HEK293 (cell line): ENCODE data around the gene ZNF771.

ENCODE experiments used
- CTCF ChIA-PET: fragments of 350-600 bp; formaldehyde crosslinking; extraction: SDS; loops from one replicate; lab custom pipeline; 2021; ENCODE audit warnings: antibody characterized with exemption; lab: Yijun Ruan, JAX
- POLR2A ChIA-PET: fragments of 300-600 bp; formaldehyde crosslinking; extraction: SDS; loops from one replicate; lab custom pipeline; 2020; ENCODE audit warnings: antibody characterized with exemption, inconsistent platforms; lab: Yijun Ruan, JAX
- H3K27ac ChIP-seq: fragments of 200-500 bp; sonication (Bioruptor generic); 2 replicates; pipeline ENCODE4 v1.5.1; 2014; ENCODE audit warnings: low read depth, low read length, control low read depth, inconsistent platforms; ENCODE audit errors: extremely low read depth
- H3K36me3 ChIP-seq, 2 experiments: fragments of 200-500 bp in 1 of 2; sonication (Bioruptor generic) in 1 of 2; 1 replicate in 1 of 2; 2 replicates in 1 of 2; pipeline ENCODE4 v1.5.1; 2014 to 2017; ENCODE audit warnings: inconsistent platforms in 2 of 2, low read length in 2 of 2; ENCODE audit not compliant: control insufficient read depth in 2 of 2, insufficient read depth in 1 of 2
- H3K4me1 ChIP-seq: fragments of 200-500 bp; sonication (Bioruptor generic); 2 replicates; pipeline ENCODE4 v1.5.1; 2014; ENCODE audit warnings: mild to moderate bottlenecking, low read length, inconsistent platforms; ENCODE audit not compliant: control insufficient read depth, insufficient read depth
- H3K4me3 ChIP-seq: 2 replicates; pipeline ENCODE4 v1.5.1; 2011; ENCODE audit warnings: low read depth, mild to moderate bottlenecking, control low read depth, low read length, moderate library complexity
- H3K9me3 ChIP-seq: fragments of 200-500 bp; sonication (Bioruptor generic); 2 replicates; pipeline ENCODE4 v1.5.1; 2014; ENCODE audit warnings: low read depth, low read length, inconsistent platforms; ENCODE audit not compliant: control insufficient read depth, insufficient read depth
- BCL11B ChIP-seq: fragments of 450-650 bp; formaldehyde crosslinking; IDR thresholded peaks from 2 replicates; pipeline ENCODE4 v1.5.1; 2016; ENCODE audit warnings: low read depth, missing biosample characterization, missing genetic modification characterization
- FEZF1 ChIP-seq: fragments of 450-650 bp; formaldehyde crosslinking; IDR thresholded peaks from 2 replicates; pipeline ENCODE4 v1.5.1; 2016; ENCODE audit warnings: missing biosample characterization, missing genetic modification characterization
- GLIS2 ChIP-seq: fragments of 450-650 bp; formaldehyde crosslinking; IDR thresholded peaks from 2 replicates; pipeline ENCODE4 v1.5.1; 2016; ENCODE audit warnings: missing biosample characterization, missing genetic modification characterization
- ZBTB17 ChIP-seq: fragments of 450-650 bp; formaldehyde crosslinking; IDR thresholded peaks from 2 replicates; pipeline ENCODE4 v1.5.1; 2016; ENCODE audit warnings: missing biosample characterization, missing genetic modification characterization
- ZBTB7A ChIP-seq: fragments of 450-650 bp; formaldehyde crosslinking; IDR thresholded peaks from 2 replicates; pipeline ENCODE4 v1.5.1; 2016; ENCODE audit warnings: low read depth, missing biosample characterization, missing genetic modification characterization
- ZBTB8A ChIP-seq: fragments of 450-650 bp; formaldehyde crosslinking; IDR thresholded peaks from 2 replicates; pipeline ENCODE4 v1.5.1; 2016; ENCODE audit warnings: missing biosample characterization, missing genetic modification characterization
- ZNF2 ChIP-seq: fragments of 450-650 bp; formaldehyde crosslinking; IDR thresholded peaks from 2 replicates; pipeline ENCODE4 v1.5.1; 2016; ENCODE audit warnings: missing biosample characterization, missing genetic modification characterization
- ZNF239 ChIP-seq: fragments of 450-650 bp; formaldehyde crosslinking; IDR thresholded peaks from 2 replicates; pipeline ENCODE4 v1.5.1; 2016; ENCODE audit warnings: missing biosample characterization, missing genetic modification characterization
- ZNF514 ChIP-seq: fragments of 450-650 bp; formaldehyde crosslinking; IDR thresholded peaks from 2 replicates; pipeline ENCODE4 v1.5.1; 2016; ENCODE audit warnings: missing biosample characterization, missing genetic modification characterization
- ZNF521 ChIP-seq: fragments of 450-650 bp; formaldehyde crosslinking; IDR thresholded peaks from 2 replicates; pipeline ENCODE4 v1.5.1; 2017; ENCODE audit warnings: missing biosample characterization, mild to moderate bottlenecking, missing genetic modification characterization
- ZNF600 ChIP-seq: fragments of 450-650 bp; formaldehyde crosslinking; IDR thresholded peaks from 2 replicates; pipeline ENCODE4 v1.5.1; 2016; ENCODE audit warnings: missing biosample characterization, missing genetic modification characterization
- ZNF76 ChIP-seq: fragments of 450-650 bp; formaldehyde crosslinking; IDR thresholded peaks from 2 replicates; pipeline ENCODE4; 2016; ENCODE audit warnings: low read depth, missing biosample characterization, missing genetic modification characterization, borderline replicate concordance
- TF ChIP-seq, protein P1 (sequence below): fragments of 450-650 bp; formaldehyde crosslinking; IDR thresholded peaks from 2 replicates; pipeline ENCODE4 v1.5.1; 2017; ENCODE audit warnings: missing biosample characterization, missing genetic modification characterization
- TF ChIP-seq, protein P2 (sequence below): fragments of 450-650 bp; formaldehyde crosslinking; IDR thresholded peaks from 2 replicates; pipeline ENCODE4; 2016; ENCODE audit warnings: missing biosample characterization, missing genetic modification characterization
- TF ChIP-seq, protein P3 (sequence below): fragments of 450-650 bp; formaldehyde crosslinking; conservative IDR thresholded peaks from 2 replicates; pipeline ENCODE4 v1.5.1; 2016; ENCODE audit warnings: low read depth, missing biosample characterization, missing genetic modification characterization
- TF ChIP-seq, protein P4 (sequence below): fragments of 450-650 bp; formaldehyde crosslinking; IDR thresholded peaks from 2 replicates; pipeline ENCODE4 v1.5.1; 2016; ENCODE audit warnings: missing biosample characterization, missing genetic modification characterization
- TF ChIP-seq, protein P5 (sequence below): fragments of 450-650 bp; formaldehyde crosslinking; IDR thresholded peaks from 2 replicates; pipeline ENCODE4 v1.5.1; 2016; ENCODE audit warnings: missing biosample characterization, missing genetic modification characterization, borderline replicate concordance
- TF ChIP-seq, protein P6 (sequence below): fragments of 450-650 bp; formaldehyde crosslinking; IDR thresholded peaks from 2 replicates; pipeline ENCODE4 v1.5.1; 2016; ENCODE audit warnings: missing biosample characterization, missing genetic modification characterization

Gene ZNF771

DNA sequence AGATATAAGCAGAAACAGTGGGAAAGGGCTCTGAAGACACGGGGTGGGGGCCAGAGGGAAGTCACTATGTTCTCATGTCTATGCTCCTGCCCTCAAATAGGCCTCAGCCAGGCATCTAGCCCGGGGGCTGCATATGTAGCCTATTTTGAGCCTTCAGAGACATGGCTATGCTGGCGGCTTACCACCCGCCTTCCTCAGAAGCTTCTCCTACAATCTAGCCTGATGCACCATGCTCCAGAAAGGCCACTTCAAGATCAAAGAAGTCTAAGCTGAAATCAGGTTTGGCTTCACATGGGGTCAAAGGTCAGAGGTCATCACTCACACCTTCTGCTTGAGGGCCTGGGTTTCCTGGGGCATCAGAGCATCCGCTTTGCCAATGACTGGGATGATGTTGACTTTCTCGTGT is 26.6 kb upstream of the ZNF771 start:
- H3K9me3 ChIP-seq = no peaks in the 10 kb centered on the region
- H3K4me1 ChIP-seq = no peaks in the 10 kb centered on the region
- no peak overlapping the region for H3K27ac ChIP-seq
- POLR2A ChIA-PET = interaction anchor here (0.7 to 5.0 kb wide), 3 partner anchors 10 to 21 kb away, joined by 5 to 30 read pairs (median 12); partner anchors contain the start of genes TBC1D10B and ZNF48
- CTCF ChIA-PET = interaction anchor here (0.8 kb wide), 1 partner anchor 12 kb away, joined by 3 read pairs; no protein-coding TSS in a partner anchor
- TF ChIP-seq, protein P1, sequence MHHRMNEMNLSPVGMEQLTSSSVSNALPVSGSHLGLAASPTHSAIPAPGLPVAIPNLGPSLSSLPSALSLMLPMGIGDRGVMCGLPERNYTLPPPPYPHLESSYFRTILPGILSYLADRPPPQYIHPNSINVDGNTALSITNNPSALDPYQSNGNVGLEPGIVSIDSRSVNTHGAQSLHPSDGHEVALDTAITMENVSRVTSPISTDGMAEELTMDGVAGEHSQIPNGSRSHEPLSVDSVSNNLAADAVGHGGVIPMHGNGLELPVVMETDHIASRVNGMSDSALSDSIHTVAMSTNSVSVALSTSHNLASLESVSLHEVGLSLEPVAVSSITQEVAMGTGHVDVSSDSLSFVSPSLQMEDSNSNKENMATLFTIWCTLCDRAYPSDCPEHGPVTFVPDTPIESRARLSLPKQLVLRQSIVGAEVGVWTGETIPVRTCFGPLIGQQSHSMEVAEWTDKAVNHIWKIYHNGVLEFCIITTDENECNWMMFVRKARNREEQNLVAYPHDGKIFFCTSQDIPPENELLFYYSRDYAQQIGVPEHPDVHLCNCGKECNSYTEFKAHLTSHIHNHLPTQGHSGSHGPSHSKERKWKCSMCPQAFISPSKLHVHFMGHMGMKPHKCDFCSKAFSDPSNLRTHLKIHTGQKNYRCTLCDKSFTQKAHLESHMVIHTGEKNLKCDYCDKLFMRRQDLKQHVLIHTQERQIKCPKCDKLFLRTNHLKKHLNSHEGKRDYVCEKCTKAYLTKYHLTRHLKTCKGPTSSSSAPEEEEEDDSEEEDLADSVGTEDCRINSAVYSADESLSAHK (tag by site-specific recombination) = no peak
- TF ChIP-seq, protein P2, sequence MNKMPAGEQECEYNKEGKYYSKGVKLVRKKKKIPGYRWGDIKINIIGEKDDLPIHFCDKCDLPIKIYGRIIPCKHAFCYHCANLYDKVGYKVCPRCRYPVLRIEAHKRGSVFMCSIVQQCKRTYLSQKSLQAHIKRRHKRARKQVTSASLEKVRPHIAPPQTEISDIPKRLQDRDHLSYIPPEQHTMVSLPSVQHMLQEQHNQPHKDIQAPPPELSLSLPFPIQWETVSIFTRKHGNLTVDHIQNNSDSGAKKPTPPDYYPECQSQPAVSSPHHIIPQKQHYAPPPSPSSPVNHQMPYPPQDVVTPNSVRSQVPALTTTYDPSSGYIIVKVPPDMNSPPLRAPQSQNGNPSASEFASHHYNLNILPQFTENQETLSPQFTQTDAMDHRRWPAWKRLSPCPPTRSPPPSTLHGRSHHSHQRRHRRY (tag by site-specific recombination) = no peak
- TF ChIP-seq ZBTB8A = peak; percentile 50
- no peak for TF ChIP-seq ZNF521 (tag by site-specific recombination)
- TF ChIP-seq ZBTB7A (tag by site-specific recombination) = 0 out of 2 replicates have a peak, but pooled peaks have one; percentile 28
- TF ChIP-seq, protein P3, sequence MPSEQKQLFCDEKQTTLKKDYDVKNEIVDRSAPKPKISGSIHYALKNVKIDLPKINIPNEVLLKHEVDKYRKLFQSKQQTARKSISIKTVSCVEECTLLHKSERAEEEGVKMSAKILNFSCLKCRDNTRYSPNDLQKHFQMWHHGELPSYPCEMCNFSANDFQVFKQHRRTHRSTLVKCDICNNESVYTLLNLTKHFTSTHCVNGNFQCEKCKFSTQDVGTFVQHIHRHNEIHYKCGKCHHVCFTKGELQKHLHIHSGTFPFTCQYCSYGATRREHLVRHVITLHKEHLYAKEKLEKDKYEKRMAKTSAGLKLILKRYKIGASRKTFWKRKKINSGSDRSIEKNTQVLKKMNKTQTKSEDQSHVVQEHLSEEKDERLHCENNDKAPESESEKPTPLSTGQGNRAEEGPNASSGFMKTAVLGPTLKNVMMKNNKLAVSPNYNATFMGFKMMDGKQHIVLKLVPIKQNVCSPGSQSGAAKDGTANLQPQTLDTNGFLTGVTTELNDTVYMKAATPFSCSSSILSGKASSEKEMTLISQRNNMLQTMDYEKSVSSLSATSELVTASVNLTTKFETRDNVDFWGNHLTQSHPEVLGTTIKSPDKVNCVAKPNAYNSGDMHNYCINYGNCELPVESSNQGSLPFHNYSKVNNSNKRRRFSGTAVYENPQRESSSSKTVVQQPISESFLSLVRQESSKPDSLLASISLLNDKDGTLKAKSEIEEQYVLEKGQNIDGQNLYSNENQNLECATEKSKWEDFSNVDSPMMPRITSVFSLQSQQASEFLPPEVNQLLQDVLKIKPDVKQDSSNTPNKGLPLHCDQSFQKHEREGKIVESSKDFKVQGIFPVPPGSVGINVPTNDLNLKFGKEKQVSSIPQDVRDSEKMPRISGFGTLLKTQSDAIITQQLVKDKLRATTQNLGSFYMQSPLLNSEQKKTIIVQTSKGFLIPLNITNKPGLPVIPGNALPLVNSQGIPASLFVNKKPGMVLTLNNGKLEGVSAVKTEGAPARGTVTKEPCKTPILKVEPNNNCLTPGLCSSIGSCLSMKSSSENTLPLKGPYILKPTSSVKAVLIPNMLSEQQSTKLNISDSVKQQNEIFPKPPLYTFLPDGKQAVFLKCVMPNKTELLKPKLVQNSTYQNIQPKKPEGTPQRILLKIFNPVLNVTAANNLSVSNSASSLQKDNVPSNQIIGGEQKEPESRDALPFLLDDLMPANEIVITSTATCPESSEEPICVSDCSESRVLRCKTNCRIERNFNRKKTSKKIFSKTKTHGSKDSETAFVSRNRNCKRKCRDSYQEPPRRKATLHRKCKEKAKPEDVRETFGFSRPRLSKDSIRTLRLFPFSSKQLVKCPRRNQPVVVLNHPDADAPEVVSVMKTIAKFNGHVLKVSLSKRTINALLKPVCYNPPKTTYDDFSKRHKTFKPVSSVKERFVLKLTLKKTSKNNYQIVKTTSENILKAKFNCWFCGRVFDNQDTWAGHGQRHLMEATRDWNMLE (tag by site-specific recombination) = no peak
- TF ChIP-seq BCL11B = peak; percentile 24; the same call in 1 of the 2 replicates
- H3K4me3 ChIP-seq = no peak overlapping the region
- H3K36me3 ChIP-seq = peaks cover 0 to 8% of the 10 kb centered on the region in 2 experiments; a peak in 1 of 3 replicates

DNA sequence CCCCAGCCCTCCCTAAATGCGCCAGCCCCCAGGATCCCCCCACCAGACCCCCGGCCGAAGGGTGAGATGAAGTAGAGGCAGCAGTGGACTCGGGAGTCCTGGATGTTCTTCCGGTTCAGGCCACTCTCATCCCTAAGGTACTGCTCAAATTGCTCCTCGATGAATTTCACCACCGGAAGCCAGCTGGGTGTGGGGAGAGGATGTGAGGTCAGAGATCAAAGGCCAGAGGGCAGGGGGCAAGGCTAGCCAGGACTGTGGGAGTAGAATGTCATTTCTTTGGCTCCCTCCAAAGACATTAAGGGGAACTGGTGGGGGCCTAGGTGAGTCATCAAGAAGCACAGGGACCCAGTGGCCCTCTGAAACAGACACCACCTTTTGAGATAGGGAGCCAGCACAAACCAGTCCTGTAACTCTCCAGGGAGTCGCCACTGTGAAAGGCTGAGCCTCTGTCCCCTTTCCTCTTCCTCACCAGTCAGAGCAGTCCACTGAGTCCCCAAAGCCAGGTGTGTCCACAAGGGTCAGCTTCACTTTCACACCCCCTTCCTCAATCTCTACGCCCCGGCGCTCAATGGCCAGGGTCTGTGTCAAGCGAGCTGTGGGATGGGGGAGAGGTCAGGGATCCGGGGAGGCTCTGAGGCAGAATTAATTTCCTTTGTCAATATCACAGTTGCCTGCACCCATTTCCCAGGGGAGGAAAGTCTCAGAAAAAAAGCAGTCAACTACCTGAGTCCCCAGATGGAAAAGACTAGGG is 25.9 kb upstream of the ZNF771 start:
- H3K4me1 ChIP-seq = no peaks in the 10 kb centered on the region
- no peaks in the 10 kb centered on the region for H3K9me3 ChIP-seq
- POLR2A ChIA-PET = interaction anchor here (0.7 to 5.0 kb wide), 3 partner anchors 11 to 21 kb away, joined by 5 to 30 read pairs (median 12); partner anchors contain the start of genes TBC1D10B and ZNF48
- H3K4me3 ChIP-seq = no peak overlapping the region
- peaks cover 0 to 8% of the 10 kb centered on the region in 2 experiments; a peak in 1 of 3 replicates for H3K36me3 ChIP-seq
- 0 out of 2 replicates have a peak overlapping the region, but pooled peaks have one; percentile 7 for H3K27ac ChIP-seq
- CTCF ChIA-PET = interaction anchor here (1.8 kb wide), 1 partner anchor 11 kb away, joined by 5 read pairs; the partner anchor contains the start of gene TBC1D10B
- TF ChIP-seq ZNF514 (no peak), GLIS2 (tag by site-specific recombination) (no peak), ZNF76 (tag by site-specific recombination) (0 out of 2 replicates have a peak, but pooled peaks have one; percentile 33), ZNF600 (tag by site-specific recombination) (peak; percentile 75), FEZF1 (tag by site-specific recombination) (no peak), ZNF2 (tag by site-specific recombination) (no peak), ZBTB17 (tag by site-specific recombination) (0 out of 2 replicates have a peak, but pooled peaks have one; percentile 9), ZNF239 (tag by site-specific recombination) (no peak)
- TF ChIP-seq, protein P4, sequence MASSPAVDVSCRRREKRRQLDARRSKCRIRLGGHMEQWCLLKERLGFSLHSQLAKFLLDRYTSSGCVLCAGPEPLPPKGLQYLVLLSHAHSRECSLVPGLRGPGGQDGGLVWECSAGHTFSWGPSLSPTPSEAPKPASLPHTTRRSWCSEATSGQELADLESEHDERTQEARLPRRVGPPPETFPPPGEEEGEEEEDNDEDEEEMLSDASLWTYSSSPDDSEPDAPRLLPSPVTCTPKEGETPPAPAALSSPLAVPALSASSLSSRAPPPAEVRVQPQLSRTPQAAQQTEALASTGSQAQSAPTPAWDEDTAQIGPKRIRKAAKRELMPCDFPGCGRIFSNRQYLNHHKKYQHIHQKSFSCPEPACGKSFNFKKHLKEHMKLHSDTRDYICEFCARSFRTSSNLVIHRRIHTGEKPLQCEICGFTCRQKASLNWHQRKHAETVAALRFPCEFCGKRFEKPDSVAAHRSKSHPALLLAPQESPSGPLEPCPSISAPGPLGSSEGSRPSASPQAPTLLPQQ (tag by site-specific recombination) = peak; percentile 47; the same call in 1 of the 2 replicates
- TF ChIP-seq, protein P5, sequence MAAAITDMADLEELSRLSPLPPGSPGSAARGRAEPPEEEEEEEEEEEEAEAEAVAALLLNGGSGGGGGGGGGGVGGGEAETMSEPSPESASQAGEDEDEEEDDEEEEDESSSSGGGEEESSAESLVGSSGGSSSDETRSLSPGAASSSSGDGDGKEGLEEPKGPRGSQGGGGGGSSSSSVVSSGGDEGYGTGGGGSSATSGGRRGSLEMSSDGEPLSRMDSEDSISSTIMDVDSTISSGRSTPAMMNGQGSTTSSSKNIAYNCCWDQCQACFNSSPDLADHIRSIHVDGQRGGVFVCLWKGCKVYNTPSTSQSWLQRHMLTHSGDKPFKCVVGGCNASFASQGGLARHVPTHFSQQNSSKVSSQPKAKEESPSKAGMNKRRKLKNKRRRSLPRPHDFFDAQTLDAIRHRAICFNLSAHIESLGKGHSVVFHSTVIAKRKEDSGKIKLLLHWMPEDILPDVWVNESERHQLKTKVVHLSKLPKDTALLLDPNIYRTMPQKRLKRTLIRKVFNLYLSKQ (tag by site-specific recombination) = no peak
- TF ChIP-seq, protein P6, sequence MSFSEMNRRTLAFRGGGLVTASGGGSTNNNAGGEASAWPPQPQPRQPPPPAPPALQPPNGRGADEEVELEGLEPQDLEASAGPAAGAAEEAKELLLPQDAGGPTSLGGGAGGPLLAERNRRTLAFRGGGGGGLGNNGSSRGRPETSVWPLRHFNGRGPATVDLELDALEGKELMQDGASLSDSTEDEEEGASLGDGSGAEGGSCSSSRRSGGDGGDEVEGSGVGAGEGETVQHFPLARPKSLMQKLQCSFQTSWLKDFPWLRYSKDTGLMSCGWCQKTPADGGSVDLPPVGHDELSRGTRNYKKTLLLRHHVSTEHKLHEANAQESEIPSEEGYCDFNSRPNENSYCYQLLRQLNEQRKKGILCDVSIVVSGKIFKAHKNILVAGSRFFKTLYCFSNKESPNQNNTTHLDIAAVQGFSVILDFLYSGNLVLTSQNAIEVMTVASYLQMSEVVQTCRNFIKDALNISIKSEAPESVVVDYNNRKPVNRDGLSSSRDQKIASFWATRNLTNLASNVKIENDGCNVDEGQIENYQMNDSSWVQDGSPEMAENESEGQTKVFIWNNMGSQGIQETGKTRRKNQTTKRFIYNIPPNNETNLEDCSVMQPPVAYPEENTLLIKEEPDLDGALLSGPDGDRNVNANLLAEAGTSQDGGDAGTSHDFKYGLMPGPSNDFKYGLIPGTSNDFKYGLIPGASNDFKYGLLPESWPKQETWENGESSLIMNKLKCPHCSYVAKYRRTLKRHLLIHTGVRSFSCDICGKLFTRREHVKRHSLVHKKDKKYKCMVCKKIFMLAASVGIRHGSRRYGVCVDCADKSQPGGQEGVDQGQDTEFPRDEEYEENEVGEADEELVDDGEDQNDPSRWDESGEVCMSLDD (tag by site-specific recombination) = no peak
